ENCODE measurements around the gene VPS51. TPM values are rescaled to one million over a fixed set of nuclear protein-coding genes. Genes with fewer than 3 reads are reported as not detected.

The VPS51 gene
- total and polyA plus RNA-seq, 9 of the 15 experiments (the other 6 are each of a cell fraction or from before 2014, with no cell fraction given), result 1.8 to 143 (median 46.8) TPM

DNA sequence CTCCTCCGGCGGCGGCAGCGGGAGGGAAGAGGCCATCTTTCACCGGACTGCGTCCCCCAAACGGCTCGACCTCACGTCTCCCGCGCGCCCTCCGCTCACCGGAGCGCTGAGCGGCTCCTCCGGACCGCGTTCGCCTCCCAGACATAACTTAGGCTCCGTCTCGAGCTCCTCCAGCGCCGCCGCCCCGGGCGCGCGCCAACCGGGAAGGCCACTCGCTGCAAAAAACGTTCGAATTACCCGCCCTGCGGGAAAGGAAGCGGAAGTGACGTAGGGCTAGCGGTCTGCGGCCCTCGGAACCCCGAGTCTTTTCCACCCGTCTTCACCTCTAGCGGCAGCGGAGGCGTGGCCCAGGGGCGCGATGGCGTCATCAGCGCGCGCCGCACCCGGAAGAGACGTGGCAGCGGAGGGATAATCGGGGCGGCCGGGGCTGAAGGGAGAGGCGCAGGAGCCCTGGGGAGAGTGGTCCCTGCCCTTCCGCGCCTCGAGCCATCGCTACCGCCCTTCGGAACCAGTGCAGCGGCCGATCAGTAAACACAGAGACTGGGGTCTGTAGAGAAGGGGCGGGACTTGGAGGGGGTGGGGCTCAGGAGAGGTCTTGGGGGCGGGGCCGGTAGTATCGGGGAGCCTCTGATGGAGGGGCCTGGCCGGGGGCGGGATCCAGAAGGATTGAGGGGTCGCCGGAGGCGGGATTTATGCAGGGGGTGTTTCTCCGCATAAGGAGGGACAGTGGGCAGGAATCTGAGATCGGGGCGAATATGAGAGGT lies 12.0 kb upstream of the VPS51 start, which contains the start of the genes CDCA5 and ZFPL1 (continued):
- TF ChIP-seq HEY1 (CRISPR knock-in tag; IDR thresholded peaks at IDR 0.05; ENCODE audit: borderline replicate concordance), result no peak
- TF ChIP-seq THRAP3 (IDR thresholded peaks at IDR 0.05; ENCODE audit: borderline replicate concordance), result no peak
- TF ChIP-seq PRPF4 (IDR thresholded peaks at IDR 0.05; ENCODE audit: insufficient read depth, low read depth, low read length, poor library complexity, severe bottlenecking), result no peak
- TF ChIP-seq TAF1 (IDR thresholded peaks at IDR 0.05; ENCODE audit: control insufficient read depth, extremely low read depth, insufficient read depth, low read length, severe bottlenecking), result peak; percentile 80
- TF ChIP-seq GABPB1 (CRISPR knock-in tag; IDR thresholded peaks at IDR 0.05), result peak; percentile 99
- TF ChIP-seq ZBTB2 (IDR thresholded peaks at IDR 0.05), result 0 out of 2 replicates have a peak, but pooled peaks have one; percentile 18
- TF ChIP-seq CREB3L1 (IDR thresholded peaks at IDR 0.05; ENCODE audit: borderline replicate concordance, low read depth), result peak; percentile 100
- 0 out of 2 replicates have a peak, but pooled peaks have one; percentile 76 for TF ChIP-seq ZNF12 (CRISPR knock-in tag; IDR thresholded peaks at IDR 0.05)
- TF ChIP-seq SUPT5H (IDR thresholded peaks at IDR 0.05), result peak; percentile 92
- TF ChIP-seq ZNF512 (tag; IDR thresholded peaks at IDR 0.05), result no peak
- TF ChIP-seq, protein P1, sequence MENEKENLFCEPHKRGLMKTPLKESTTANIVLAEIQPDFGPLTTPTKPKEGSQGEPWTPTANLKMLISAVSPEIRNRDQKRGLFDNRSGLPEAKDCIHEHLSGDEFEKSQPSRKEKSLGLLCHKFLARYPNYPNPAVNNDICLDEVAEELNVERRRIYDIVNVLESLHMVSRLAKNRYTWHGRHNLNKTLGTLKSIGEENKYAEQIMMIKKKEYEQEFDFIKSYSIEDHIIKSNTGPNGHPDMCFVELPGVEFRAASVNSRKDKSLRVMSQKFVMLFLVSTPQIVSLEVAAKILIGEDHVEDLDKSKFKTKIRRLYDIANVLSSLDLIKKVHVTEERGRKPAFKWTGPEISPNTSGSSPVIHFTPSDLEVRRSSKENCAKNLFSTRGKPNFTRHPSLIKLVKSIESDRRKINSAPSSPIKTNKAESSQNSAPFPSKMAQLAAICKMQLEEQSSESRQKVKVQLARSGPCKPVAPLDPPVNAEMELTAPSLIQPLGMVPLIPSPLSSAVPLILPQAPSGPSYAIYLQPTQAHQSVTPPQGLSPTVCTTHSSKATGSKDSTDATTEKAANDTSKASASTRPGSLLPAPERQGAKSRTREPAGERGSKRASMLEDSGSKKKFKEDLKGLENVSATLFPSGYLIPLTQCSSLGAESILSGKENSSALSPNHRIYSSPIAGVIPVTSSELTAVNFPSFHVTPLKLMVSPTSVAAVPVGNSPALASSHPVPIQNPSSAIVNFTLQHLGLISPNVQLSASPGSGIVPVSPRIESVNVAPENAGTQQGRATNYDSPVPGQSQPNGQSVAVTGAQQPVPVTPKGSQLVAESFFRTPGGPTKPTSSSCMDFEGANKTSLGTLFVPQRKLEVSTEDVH (IDR thresholded peaks at IDR 0.05; ENCODE audit: low read depth, partially characterized antibody), result peak; percentile 98
- 0 out of 2 replicates have a peak, but pooled peaks have one; percentile 24 for TF ChIP-seq HIVEP1 (CRISPR knock-in tag; IDR thresholded peaks at IDR 0.05)
- TF ChIP-seq BACH1 (tag; IDR thresholded peaks at IDR 0.05), result peak; percentile 63; the same call in 1 of the 2 replicates
- TF ChIP-seq, protein P2, sequence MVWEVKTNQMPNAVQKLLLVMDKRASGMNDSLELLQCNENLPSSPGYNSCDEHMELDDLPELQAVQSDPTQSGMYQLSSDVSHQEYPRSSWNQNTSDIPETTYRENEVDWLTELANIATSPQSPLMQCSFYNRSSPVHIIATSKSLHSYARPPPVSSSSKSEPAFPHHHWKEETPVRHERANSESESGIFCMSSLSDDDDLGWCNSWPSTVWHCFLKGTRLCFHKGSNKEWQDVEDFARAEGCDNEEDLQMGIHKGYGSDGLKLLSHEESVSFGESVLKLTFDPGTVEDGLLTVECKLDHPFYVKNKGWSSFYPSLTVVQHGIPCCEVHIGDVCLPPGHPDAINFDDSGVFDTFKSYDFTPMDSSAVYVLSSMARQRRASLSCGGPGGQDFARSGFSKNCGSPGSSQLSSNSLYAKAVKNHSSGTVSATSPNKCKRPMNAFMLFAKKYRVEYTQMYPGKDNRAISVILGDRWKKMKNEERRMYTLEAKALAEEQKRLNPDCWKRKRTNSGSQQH (CRISPR knock-in tag; IDR thresholded peaks at IDR 0.05), result 0 out of 2 replicates have a peak, but pooled peaks have one; percentile 19
- no peak for TF ChIP-seq HINFP (tag; conservative IDR thresholded peaks at IDR 0.05; ENCODE audit: low read depth)

Data from K562 (cell line).